SK-N-SH (cell line): ENCODE results near the gene CANT1. TPM values are rescaled to one million over a fixed set of nuclear protein-coding genes. Genes with fewer than 3 reads are reported as not detected.

ENCODE experiments used
- CTCF ChIA-PET: fragments of 300-600, 350-600 bp; formaldehyde crosslinking; extraction: SDS; loops from one replicate; lab custom pipeline; 2021; lab: Yijun Ruan, JAX
- POLR2A ChIA-PET: fragments of 350-600 bp; sonication (Branson Sonifier 250); formaldehyde crosslinking; extraction: SDS; loops from one replicate; lab custom pipeline; 2020; ENCODE audit warnings: antibody characterized with exemption, inconsistent platforms; lab: Yijun Ruan, JAX
- DNase-seq: peaks from one replicate; pipeline ENCODE4 v3.0.0; 2012
- H2AFZ ChIP-seq: fragments of 200-600 bp; sonication (generic); 2 replicates; pipeline ENCODE4 v1.8.1; 2016; ENCODE audit warnings: antibody characterized with exemption, mild to moderate bottlenecking, low read depth
- H3F3A ChIP-seq: fragments of 200-600 bp; sonication (generic); replicated peaks from 2 replicates; pipeline ENCODE3; 2016; ENCODE audit warnings: antibody characterized with exemption, mild to moderate bottlenecking; ENCODE audit not compliant: insufficient read depth
- H3K27ac ChIP-seq, 2 experiments: fragments of 200-500 bp in 1 of 2; fragments of 200-600 bp in 1 of 2; sonication (Bioruptor generic) in 1 of 2; sonication (generic), shearing (Covaris generic) in 1 of 2; 2 replicates each; pipeline versions ENCODE4 v1.5.1 to v1.6.1; 2014 to 2016; ENCODE audit warnings: low read depth in 2 of 2, inconsistent platforms in 1 of 2, low read length in 1 of 2, mild to moderate bottlenecking in 1 of 2, mixed read lengths in 1 of 2
- H3K27me3 ChIP-seq: fragments of 200-600 bp; sonication (generic), shearing (Covaris generic); 2 replicates; pipeline ENCODE4 v1.6.1; 2016; ENCODE audit warnings: mixed run types; ENCODE audit not compliant: insufficient read depth
- H3K36me3 ChIP-seq, 2 experiments: fragments of 200-500 bp in 1 of 2; fragments of 200-600 bp in 1 of 2; sonication (Bioruptor generic) in 1 of 2; sonication (generic) in 1 of 2; replicated peaks in 1 of 2; 2 replicates each; pipeline versions ENCODE3 to v1.5.1; 2014 to 2016; ENCODE audit warnings: low read length in 1 of 2, mild to moderate bottlenecking in 1 of 2; ENCODE audit not compliant: insufficient read depth in 2 of 2, control insufficient read depth in 1 of 2
- H3K4me1 ChIP-seq, 2 experiments: fragments of 200-500 bp in 1 of 2; fragments of 200-600 bp in 1 of 2; sonication (Bioruptor generic) in 1 of 2; sonication (generic), shearing (Covaris generic) in 1 of 2; 2 replicates each; pipeline versions ENCODE4 v1.5.1 to v1.6.1; 2014 to 2016; ENCODE audit warnings: low read depth in 1 of 2, low read length in 1 of 2, mixed run types in 1 of 2; ENCODE audit not compliant: insufficient read depth in 2 of 2, control insufficient read depth in 1 of 2
- H3K4me2 ChIP-seq: fragments of 200-600 bp; sonication (generic), shearing (Covaris generic); 2 replicates; pipeline ENCODE4 v1.6.1; 2017; ENCODE audit warnings: mixed run types
- H3K4me3 ChIP-seq, 2 experiments: fragments of 200-500 bp in 1 of 2; fragments of 200-600 bp in 1 of 2; sonication (Bioruptor generic) in 1 of 2; sonication (generic), shearing (Covaris generic) in 1 of 2; 2 replicates each; pipeline versions ENCODE4 v1.5.1 to v1.8.1; 2014 to 2016; ENCODE audit warnings: low read depth in 2 of 2, inconsistent platforms in 1 of 2, low read length in 1 of 2, mild to moderate bottlenecking in 1 of 2, mixed read lengths in 1 of 2, moderate library complexity in 1 of 2
- H3K79me2 ChIP-seq: fragments of 200-600 bp; sonication (generic); 2 replicates; pipeline ENCODE4 v1.8.1; 2017; ENCODE audit warnings: mild to moderate bottlenecking; ENCODE audit not compliant: insufficient read depth
- H3K9ac ChIP-seq: fragments of 200-600 bp; sonication (generic); 2 replicates; pipeline ENCODE4 v1.6.1; 2017; ENCODE audit warnings: mixed run types
- H3K9me2 ChIP-seq: fragments of 200-600 bp; sonication (generic); 2 replicates; pipeline ENCODE4 v1.6.1; 2017; ENCODE audit warnings: mixed run types
- H3K9me3 ChIP-seq: fragments of 200-600 bp; sonication (generic); 2 replicates; pipeline ENCODE4 v1.6.1; 2017; ENCODE audit warnings: mixed run types, mild to moderate bottlenecking, moderate library complexity
- H4K20me1 ChIP-seq: fragments of 200-600 bp; sonication (generic); 2 replicates; pipeline ENCODE4 v1.6.1; 2017; ENCODE audit warnings: mild to moderate bottlenecking, mixed run types; ENCODE audit not compliant: insufficient read depth
- EP300 ChIP-seq, 2 experiments: IDR thresholded peaks; 2 replicates each; pipeline versions ENCODE4 v1.4.0 to v1.6.1; 2012; ENCODE audit warnings: borderline replicate concordance in 1 of 2, low read depth in 1 of 2, low read length in 1 of 2
- GABPA ChIP-seq: IDR thresholded peaks from 2 replicates; pipeline ENCODE4 v1.4.0; 2012; ENCODE audit warnings: low read depth, mild to moderate bottlenecking
- MAX ChIP-seq: IDR thresholded peaks from 2 replicates; pipeline ENCODE4 v1.4.0; 2012; ENCODE audit warnings: low read depth
- NRF1 ChIP-seq: IDR thresholded peaks from 2 replicates; pipeline ENCODE4 v1.6.1; 2012; ENCODE audit warnings: low read depth, mild to moderate bottlenecking, low read length
- PBX3 ChIP-seq: IDR thresholded peaks from 2 replicates; pipeline ENCODE4; 2012
- RAD21 ChIP-seq: IDR thresholded peaks from 2 replicates; pipeline ENCODE4 v1.6.1; 2012; ENCODE audit warnings: mild to moderate bottlenecking, low read length
- RCOR1 ChIP-seq: fragments of 150-350 bp; IDR thresholded peaks from 2 replicates; pipeline ENCODE4 v1.6.1; 2017; ENCODE audit warnings: antibody characterized with exemption, low read length
- REST ChIP-seq: IDR thresholded peaks from 2 replicates; pipeline ENCODE4 v1.6.1; 2012; ENCODE audit warnings: mild to moderate bottlenecking, low read depth, low read length, moderate library complexity
- RXRA ChIP-seq: IDR thresholded peaks from 2 replicates; pipeline ENCODE4 v1.4.0; 2012; ENCODE audit warnings: low read depth, mild to moderate bottlenecking, borderline replicate concordance
- TEAD4 ChIP-seq: IDR thresholded peaks from 2 replicates; pipeline ENCODE4 v1.4.0; 2012; ENCODE audit warnings: mild to moderate bottlenecking, borderline replicate concordance; ENCODE audit not compliant: insufficient read depth
- YY1 ChIP-seq: IDR thresholded peaks from 2 replicates; pipeline ENCODE4 v1.4.0; 2012; ENCODE audit warnings: low read depth, mild to moderate bottlenecking
- WGBS: methylation state at CpG from one replicate; pipeline ENCODE4 v1.1.6; 2017; ENCODE audit warnings: low lambda C conversion rate; 5-methylcytosine and 5-hydroxymethylcytosine counted together
- polyA plus RNA-seq, 3 experiments: library from polyadenylated mRNA; depleted of rRNA; stranded (reverse); fragments of >200 nt; gene quantifications; 2 replicates each; pipeline ENCODE4 v1.2.3, GENCODE V29; 2012
- TF ChIP-seq, protein P1 (sequence below): fragments of 150-350 bp; IDR thresholded peaks from 2 replicates; pipeline ENCODE4 v1.6.1; 2017; ENCODE audit warnings: antibody characterized with exemption, low read length, low read depth, borderline replicate concordance
- TF ChIP-seq, protein P2 (sequence below): IDR thresholded peaks from 2 replicates; pipeline ENCODE4 v1.4.0; 2012; ENCODE audit warnings: low read depth, borderline replicate concordance

The CANT1 gene
- polyA plus RNA-seq, 1 of the 3 experiments (the other 2 are of a cell fraction): 87.4 TPM

- H3K27me3 ChIP-seq: no peaks in the 10 kb centered on the region
- no peak overlapping the region for H3K4me3 ChIP-seq
- H4K20me1 ChIP-seq: no peaks in the 10 kb centered on the region; the same call in 1 of the 2 replicates
- no peak overlapping the region for H2AFZ ChIP-seq
- no peaks in the 10 kb centered on the region for H3K9me3 ChIP-seq
- H3K79me2 ChIP-seq: peaks cover 14% of the 10 kb centered on the region
- TF ChIP-seq RXRA (no peak), TEAD4 (no peak), RAD21 (no peak), RCOR1 (no peak)
- TF ChIP-seq, protein P1, sequence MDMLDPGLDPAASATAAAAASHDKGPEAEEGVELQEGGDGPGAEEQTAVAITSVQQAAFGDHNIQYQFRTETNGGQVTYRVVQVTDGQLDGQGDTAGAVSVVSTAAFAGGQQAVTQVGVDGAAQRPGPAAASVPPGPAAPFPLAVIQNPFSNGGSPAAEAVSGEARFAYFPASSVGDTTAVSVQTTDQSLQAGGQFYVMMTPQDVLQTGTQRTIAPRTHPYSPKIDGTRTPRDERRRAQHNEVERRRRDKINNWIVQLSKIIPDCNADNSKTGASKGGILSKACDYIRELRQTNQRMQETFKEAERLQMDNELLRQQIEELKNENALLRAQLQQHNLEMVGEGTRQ: no peak
- TF ChIP-seq, all 33 proteins: peak for 0
- Histone ChIP-seq H3K9ac (no peak overlapping the region), H3K36me3 (peaks cover 13 to 47% of the 10 kb centered on the region in 2 experiments), H3F3A (peaks cover 6% of the 10 kb centered on the region), H3K27ac (no peak overlapping the region), H3K9me2 (no peaks in the 10 kb centered on the region), H3K4me2 (no peak overlapping the region), H3K4me1 (peaks cover 9 to 50% of the 10 kb centered on the region in 2 experiments; a peak in 2 of 4 replicates)
- ChIA-PET POLR2A (interaction anchor here (1.1 kb wide), 1 partner anchor 107 kb away, joined by 4 read pairs; no protein-coding TSS in a partner anchor), CTCF (interaction anchor here (0.7 to 26.0 kb wide), 11 partner anchors 8 to 149 kb away, joined by 3 to 458 read pairs (median 11); partner anchors contain the start of gene CEP295NL)
- 91% methylated on average over 10 of the region's 11 CpGs for WGBS
- peak; percentile 53 for DNase-seq
Measured at GRCh38 chr17:78973196-78973595, 36.4 kb downstream of the CANT1 start.

DNA sequence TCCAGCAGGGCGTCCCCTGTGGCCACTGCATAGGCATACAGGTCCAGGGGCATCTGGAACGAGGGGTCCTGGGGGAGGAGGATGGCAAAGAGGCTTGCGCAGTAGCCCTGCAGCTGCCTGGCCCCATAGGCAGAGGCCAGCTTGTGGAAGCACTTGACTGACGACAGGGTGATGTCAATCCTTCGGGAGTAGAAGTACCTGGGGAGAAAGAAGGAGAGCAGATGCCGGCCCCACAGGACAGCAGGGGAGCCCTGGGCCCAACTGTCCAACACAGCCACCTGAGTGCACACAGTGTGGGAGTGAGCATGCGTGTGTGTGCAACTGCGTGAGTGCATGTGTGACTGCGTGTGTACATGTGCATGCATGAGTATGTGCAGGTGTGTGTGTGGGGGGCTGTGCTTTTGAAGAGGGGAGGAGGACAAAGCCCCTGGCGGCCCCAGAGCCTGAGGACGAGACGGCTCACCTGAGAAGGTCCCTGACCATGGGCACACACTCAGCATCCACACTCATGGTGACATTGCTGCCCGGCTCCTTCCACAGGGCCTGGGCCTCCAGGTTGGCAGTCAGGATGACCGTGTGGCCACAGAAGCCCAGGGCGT is 37.0 kb downstream of the CANT1 start:
- Histone ChIP-seq H3K27ac (no peak overlapping the region), H3K4me2 (no peak overlapping the region), H3K4me1 (peaks cover 4 to 44% of the 10 kb centered on the region in 2 experiments; a peak in 1 of 4 replicates), H3K79me2 (peaks cover 8% of the 10 kb centered on the region; the same call in 1 of the 2 replicates), H4K20me1 (no peaks in the 10 kb centered on the region; the same call in 1 of the 2 replicates), H3K9me2 (no peaks in the 10 kb centered on the region), H3K27me3 (no peaks in the 10 kb centered on the region), H2AFZ (no peak overlapping the region), H3K9ac (no peak overlapping the region), H3K4me3 (no peak overlapping the region), H3K36me3 (peaks cover 13 to 51% of the 10 kb centered on the region in 2 experiments), H3K9me3 (no peaks in the 10 kb centered on the region), H3F3A (peaks cover 6% of the 10 kb centered on the region)
- TF ChIP-seq NRF1 (no peak), MAX (no peak), RXRA (no peak), RCOR1 (no peak), REST (no peak), EP300 (IDR thresholded peaks at IDR 0.05; ENCODE audit: borderline replicate concordance in 1 of 2, low read depth in 1 of 2, low read length in 1 of 2) (no peak), PBX3 (no peak), RAD21 (no peak), YY1 (no peak), GABPA (no peak), TEAD4 (no peak)
- TF ChIP-seq, protein P1: no peak
- TF ChIP-seq, protein P2, sequence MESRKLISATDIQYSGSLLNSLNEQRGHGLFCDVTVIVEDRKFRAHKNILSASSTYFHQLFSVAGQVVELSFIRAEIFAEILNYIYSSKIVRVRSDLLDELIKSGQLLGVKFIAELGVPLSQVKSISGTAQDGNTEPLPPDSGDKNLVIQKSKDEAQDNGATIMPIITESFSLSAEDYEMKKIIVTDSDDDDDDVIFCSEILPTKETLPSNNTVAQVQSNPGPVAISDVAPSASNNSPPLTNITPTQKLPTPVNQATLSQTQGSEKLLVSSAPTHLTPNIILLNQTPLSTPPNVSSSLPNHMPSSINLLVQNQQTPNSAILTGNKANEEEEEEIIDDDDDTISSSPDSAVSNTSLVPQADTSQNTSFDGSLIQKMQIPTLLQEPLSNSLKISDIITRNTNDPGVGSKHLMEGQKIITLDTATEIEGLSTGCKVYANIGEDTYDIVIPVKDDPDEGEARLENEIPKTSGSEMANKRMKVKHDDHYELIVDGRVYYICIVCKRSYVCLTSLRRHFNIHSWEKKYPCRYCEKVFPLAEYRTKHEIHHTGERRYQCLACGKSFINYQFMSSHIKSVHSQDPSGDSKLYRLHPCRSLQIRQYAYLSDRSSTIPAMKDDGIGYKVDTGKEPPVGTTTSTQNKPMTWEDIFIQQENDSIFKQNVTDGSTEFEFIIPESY: no peak
- CTCF ChIA-PET: interaction anchor here (1.1 to 26.0 kb wide), 23 partner anchors 9 to 475 kb away, joined by 3 to 458 read pairs (median 11); partner anchors contain the start of genes CEP295NL, LGALS3BP and USP36
- DNase-seq: peak; percentile 54
- POLR2A ChIA-PET: interaction anchor here (1.1 to 2.3 kb wide), 4 partner anchors 38 to 107 kb away, joined by 4 to 15 read pairs (median 9); no protein-coding TSS in a partner anchor
- WGBS: 96% methylated on average over 13 of the region's 15 CpGs
